Measurements from ENCODE around the gene PDE7B. TPM values are rescaled to one million over a fixed set of nuclear protein-coding genes. Genes with fewer than 3 reads are reported as not detected.

PDE7B gene
- total RNA-seq, 1 donor from 2014 or later, result 0.05 TPM

DNA sequence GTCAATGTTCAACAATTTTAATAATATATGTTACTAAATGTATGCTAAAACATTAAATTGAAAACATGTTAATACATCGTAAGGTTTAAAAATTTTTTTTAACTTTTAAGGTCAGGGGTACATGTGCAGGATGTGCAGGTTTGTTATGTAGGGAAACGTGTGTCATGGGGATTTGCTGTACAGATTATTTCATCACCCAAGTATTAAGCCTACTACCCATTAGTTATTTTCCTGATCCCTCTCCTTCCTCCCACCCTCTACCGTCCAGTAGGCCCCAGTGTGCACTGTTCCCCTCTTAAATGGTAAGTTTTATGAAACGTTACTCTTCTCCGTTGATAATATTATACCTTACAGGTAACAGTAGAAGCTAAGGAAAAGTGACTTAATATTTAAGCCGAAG, 15.8 kb downstream of the PDE7B start:
- H3K9me3 Mint-ChIP-seq (ENCODE audit: low read depth), result peaks cover 4% of the 10 kb centered on the region
- H3K27me3 Mint-ChIP-seq (ENCODE audit: low read depth), result no peaks in the 10 kb centered on the region
- H3K4me1 Mint-ChIP-seq (ENCODE audit: low read depth), result peaks cover 19% of the 10 kb centered on the region
- TF ChIP-seq, protein P1, sequence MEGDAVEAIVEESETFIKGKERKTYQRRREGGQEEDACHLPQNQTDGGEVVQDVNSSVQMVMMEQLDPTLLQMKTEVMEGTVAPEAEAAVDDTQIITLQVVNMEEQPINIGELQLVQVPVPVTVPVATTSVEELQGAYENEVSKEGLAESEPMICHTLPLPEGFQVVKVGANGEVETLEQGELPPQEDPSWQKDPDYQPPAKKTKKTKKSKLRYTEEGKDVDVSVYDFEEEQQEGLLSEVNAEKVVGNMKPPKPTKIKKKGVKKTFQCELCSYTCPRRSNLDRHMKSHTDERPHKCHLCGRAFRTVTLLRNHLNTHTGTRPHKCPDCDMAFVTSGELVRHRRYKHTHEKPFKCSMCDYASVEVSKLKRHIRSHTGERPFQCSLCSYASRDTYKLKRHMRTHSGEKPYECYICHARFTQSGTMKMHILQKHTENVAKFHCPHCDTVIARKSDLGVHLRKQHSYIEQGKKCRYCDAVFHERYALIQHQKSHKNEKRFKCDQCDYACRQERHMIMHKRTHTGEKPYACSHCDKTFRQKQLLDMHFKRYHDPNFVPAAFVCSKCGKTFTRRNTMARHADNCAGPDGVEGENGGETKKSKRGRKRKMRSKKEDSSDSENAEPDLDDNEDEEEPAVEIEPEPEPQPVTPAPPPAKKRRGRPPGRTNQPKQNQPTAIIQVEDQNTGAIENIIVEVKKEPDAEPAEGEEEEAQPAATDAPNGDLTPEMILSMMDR (IDR thresholded peaks at IDR 0.05), result no peak
- H3K27ac Mint-ChIP-seq (ENCODE audit: unreplicated experiment), result no peak overlapping the region
- DNase-seq (ENCODE audit: low spot score), result no peak
- H3K4me3 Mint-ChIP-seq (ENCODE audit: unreplicated experiment), result no peak overlapping the region
- H3K36me3 Mint-ChIP-seq (ENCODE audit: low read depth), result peaks cover 2% of the 10 kb centered on the region

DNA sequence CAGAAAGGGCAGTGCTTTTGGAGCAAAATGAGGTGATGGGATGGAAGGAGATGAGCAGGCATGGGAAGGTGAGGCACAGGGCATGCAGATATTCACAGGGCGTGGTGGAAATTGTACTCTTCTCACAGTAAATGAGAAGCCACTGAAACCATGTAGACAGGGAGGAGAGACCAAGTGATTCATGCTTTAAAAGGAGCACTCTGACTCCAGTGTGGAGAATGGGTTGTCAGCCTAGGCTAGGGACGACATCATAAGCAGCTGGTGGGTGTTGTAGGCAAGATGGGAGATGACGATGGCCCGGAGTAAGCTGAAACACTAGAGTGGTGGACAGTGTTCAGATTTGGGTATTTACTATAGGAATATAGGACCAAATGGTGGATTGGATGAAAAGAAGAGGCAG, 18.4 kb downstream of the PDE7B start:
- Mint-ChIP-seq H3K27me3 (ENCODE audit: low read depth) (no peaks in the 10 kb centered on the region), H3K9me3 (ENCODE audit: low read depth) (peaks cover 4% of the 10 kb centered on the region), H3K4me3 (ENCODE audit: unreplicated experiment) (no peak overlapping the region), H3K36me3 (ENCODE audit: low read depth) (peaks cover 2% of the 10 kb centered on the region), H3K4me1 (ENCODE audit: low read depth) (peaks cover 19% of the 10 kb centered on the region), H3K27ac (ENCODE audit: unreplicated experiment) (no peak overlapping the region)
- no peak for DNase-seq (ENCODE audit: low spot score)
- TF ChIP-seq, protein P1 (IDR thresholded peaks at IDR 0.05), result no peak

DNA sequence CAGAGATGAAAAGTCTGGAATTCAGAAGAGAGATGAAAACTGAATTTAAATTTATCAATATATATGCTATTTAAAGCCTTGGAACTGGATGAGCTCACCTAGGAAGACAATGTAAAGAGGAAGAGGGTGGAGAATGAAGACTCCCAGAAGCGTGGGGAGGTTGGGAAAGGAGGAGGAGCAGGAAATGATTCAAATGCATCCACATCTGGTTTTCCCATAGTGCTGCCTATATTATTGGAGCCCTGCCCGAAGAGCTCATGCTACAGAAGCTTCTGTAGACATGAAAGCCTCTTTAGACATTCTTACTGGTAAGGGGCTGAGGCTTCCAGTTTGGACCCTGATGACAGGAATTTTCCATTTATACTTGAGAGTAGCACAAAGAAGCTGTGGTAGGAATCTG, 19.2 kb downstream of the PDE7B start:
- H3K4me3 Mint-ChIP-seq (ENCODE audit: unreplicated experiment), result no peak overlapping the region
- TF ChIP-seq, protein P1 (IDR thresholded peaks at IDR 0.05), result no peak
- no peak overlapping the region for H3K27ac Mint-ChIP-seq (ENCODE audit: unreplicated experiment)
- DNase-seq (ENCODE audit: low spot score), result no peak
- no peaks in the 10 kb centered on the region for H3K27me3 Mint-ChIP-seq (ENCODE audit: low read depth)
- H3K36me3 Mint-ChIP-seq (ENCODE audit: low read depth), result no peaks in the 10 kb centered on the region
- peaks cover 19% of the 10 kb centered on the region for H3K4me1 Mint-ChIP-seq (ENCODE audit: low read depth)
- no peaks in the 10 kb centered on the region for H3K9me3 Mint-ChIP-seq (ENCODE audit: low read depth)

DNA sequence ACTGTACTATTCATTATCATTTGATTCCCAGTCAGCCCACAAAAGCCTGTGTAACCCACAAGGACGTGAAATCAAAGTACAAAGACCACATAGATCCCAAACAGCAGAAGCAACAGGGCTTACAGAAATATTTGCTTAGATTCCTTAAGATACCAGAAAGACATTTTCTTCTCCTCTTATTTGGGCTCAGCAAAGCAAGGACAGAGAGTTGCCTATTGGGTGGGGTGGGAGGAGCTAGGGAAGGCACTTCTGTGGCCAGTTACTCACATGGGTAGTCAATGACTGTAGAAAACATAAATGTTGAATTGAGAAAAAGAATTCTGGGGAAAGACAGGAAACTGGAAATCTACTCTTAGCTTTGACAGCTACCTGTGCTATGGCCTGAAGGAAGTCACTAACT, 19.8 kb downstream of the PDE7B start:
- Mint-ChIP-seq H3K27me3 (ENCODE audit: low read depth) (no peaks in the 10 kb centered on the region), H3K27ac (ENCODE audit: unreplicated experiment) (no peak overlapping the region), H3K4me1 (ENCODE audit: low read depth) (peaks cover 19% of the 10 kb centered on the region), H3K9me3 (ENCODE audit: low read depth) (no peaks in the 10 kb centered on the region), H3K4me3 (ENCODE audit: unreplicated experiment) (no peak overlapping the region), H3K36me3 (ENCODE audit: low read depth) (no peaks in the 10 kb centered on the region)
- TF ChIP-seq, protein P1 (IDR thresholded peaks at IDR 0.05), result no peak
- DNase-seq (ENCODE audit: low spot score), result no peak

DNA sequence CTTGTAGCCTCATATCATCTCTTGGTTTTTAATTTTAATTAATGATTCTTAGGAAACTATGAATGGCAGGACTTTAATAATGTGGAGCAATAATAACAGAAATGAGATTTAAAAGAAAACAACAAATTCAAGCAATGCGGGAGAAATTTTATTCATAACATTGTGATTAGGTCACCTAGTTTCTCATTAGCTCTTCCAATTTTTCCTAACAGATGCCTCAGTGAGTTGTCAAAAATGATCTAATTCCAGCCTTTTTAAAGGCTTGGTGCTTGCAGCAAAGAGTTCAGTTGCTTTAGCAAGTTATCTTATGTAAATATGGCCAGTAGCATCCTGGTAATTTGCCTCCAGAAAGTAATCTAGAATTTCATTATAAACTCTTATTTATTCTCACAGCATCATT, 20.4 kb downstream of the PDE7B start:
- TF ChIP-seq, protein P1 (IDR thresholded peaks at IDR 0.05), result no peak
- no peak overlapping the region for H3K4me3 Mint-ChIP-seq (ENCODE audit: unreplicated experiment)
- no peaks in the 10 kb centered on the region for H3K36me3 Mint-ChIP-seq (ENCODE audit: low read depth)
- H3K27ac Mint-ChIP-seq (ENCODE audit: unreplicated experiment), result no peak overlapping the region
- peaks cover 19% of the 10 kb centered on the region for H3K4me1 Mint-ChIP-seq (ENCODE audit: low read depth)
- H3K27me3 Mint-ChIP-seq (ENCODE audit: low read depth), result no peaks in the 10 kb centered on the region
- H3K9me3 Mint-ChIP-seq (ENCODE audit: low read depth), result no peaks in the 10 kb centered on the region
- DNase-seq (ENCODE audit: low spot score), result no peak
